Fibroblast of skin of right quadriceps (primary cell): ENCODE measurements around the gene NAA40.
"Not testable (repeated sequence)": the region's sequence is repeated elsewhere in the genome, so short reads cannot be mapped to it uniquely, and the experiment has no call there.

Experiments used
- DNase-seq: peaks from one replicate; pipeline ENCODE4 v3.0.0-alpha.2; 2013

Gene NAA40

GRCh38 chr11:63940786-63941185, 2.0 kb downstream of the NAA40 start:
- no peak for DNase-seq

- DNase-seq, result no peak
Observed at GRCh38 chr11:63941901-63942300, 3.1 kb downstream of the NAA40 start.

- DNase-seq, result no peak
Observed at GRCh38 chr11:63942803-63943202, 4.0 kb downstream of the NAA40 start.

GRCh38 chr11:63944987-63945386, 6.2 kb downstream of the NAA40 start:
- DNase-seq, result no peak

- DNase-seq, result peak; percentile 68
Observed at GRCh38 chr11:63945477-63946163, 6.8 kb downstream of the NAA40 start.

GRCh38 chr11:63951779-63952536, 13.2 kb downstream of the NAA40 start:
- DNase-seq, result no peak

GRCh38 chr11:63952570-63952969, 13.8 kb downstream of the NAA40 start:
- DNase-seq, result no peak

- DNase-seq, result no peak
Observed at GRCh38 chr11:63958008-63958407, 19.2 kb downstream of the NAA40 start.

- DNase-seq, result peak; percentile 30
Observed at GRCh38 chr11:63961608-63962412, 23.0 kb downstream of the NAA40 start.

- not testable (repeated sequence) for DNase-seq
Observed at GRCh38 chr11:63963895-63964294, 25.1 kb downstream of the NAA40 start.

- no peak for DNase-seq
Observed at GRCh38 chr11:63966444-63966843, 27.6 kb downstream of the NAA40 start.

- DNase-seq, result no peak
Observed at GRCh38 chr11:63969461-63969860, 30.7 kb downstream of the NAA40 start.

GRCh38 chr11:63970902-63971301, 32.1 kb downstream of the NAA40 start:
- no peak for DNase-seq

GRCh38 chr11:63973912-63974258, 35.1 kb downstream of the NAA40 start:
- not testable (repeated sequence) for DNase-seq

GRCh38 chr11:63974259-63975143, 35.7 kb downstream of the NAA40 start, which contains the start of gene COX8A:
Gene COX8A, plus strand, starts transcription at chr11:63974620. Its CDS starts 61 bp downstream, at chr11:63974681.
- peak; percentile 100 for DNase-seq

- DNase-seq, result no peak
Observed at GRCh38 chr11:63978551-63979239, 39.9 kb downstream of the NAA40 start.

- no peak for DNase-seq
Observed at GRCh38 chr11:63979426-63979825, 40.6 kb downstream of the NAA40 start.

GRCh38 chr11:63985812-63986155, 47.0 kb downstream of the NAA40 start:
- no peak for DNase-seq

GRCh38 chr11:63986156-63986931, 47.5 kb downstream of the NAA40 start, which contains the start of gene OTUB1:
Gene OTUB1, plus strand, starts transcription at chr11:63986438. Its CDS starts 19 bp downstream, at chr11:63986457.
- DNase-seq, result peak; percentile 84

GRCh38 chr11:63986932-63987513, 48.2 kb downstream of the NAA40 start:
- no peak for DNase-seq

- DNase-seq, result no peak
Observed at GRCh38 chr11:63991558-63991957, 52.8 kb downstream of the NAA40 start.
